Parathyroid adenoma (tissue), 2 donors: ENCODE results near the gene YJEFN3.

ENCODE experiments used
- H2AFZ ChIP-seq: fragments of 300-600 bp; sonication (generic); one replicate; pipeline ENCODE4 v1.7.0; 2017; ENCODE audit warnings: antibody characterized with exemption, mild to moderate bottlenecking
- H3K27ac ChIP-seq: fragments of 300-600 bp; sonication (generic); one replicate; pipeline ENCODE4 v1.7.0; 2017
- H3K27me3 ChIP-seq: fragments of 300-600 bp; sonication (generic); one replicate; pipeline ENCODE4 v1.7.0; 2017; ENCODE audit warnings: low read length; ENCODE audit not compliant: control insufficient read depth, insufficient read depth
- H3K36me3 ChIP-seq: fragments of 300-600 bp; sonication (generic); one replicate; pipeline ENCODE4 v1.7.0; 2017; ENCODE audit warnings: low read length; ENCODE audit not compliant: control insufficient read depth, insufficient read depth
- H3K4me1 ChIP-seq: fragments of 300-600 bp; sonication (generic); one replicate; pipeline ENCODE4 v1.7.0; 2017; ENCODE audit warnings: control low read depth
- H3K4me2 ChIP-seq: fragments of 300-600 bp; sonication (generic); one replicate; pipeline ENCODE4 v1.7.0; 2017; ENCODE audit warnings: low read length
- H3K4me3 ChIP-seq: fragments of 300-600 bp; sonication (generic); one replicate; pipeline ENCODE4 v1.7.0; 2017; ENCODE audit warnings: low read depth, low read length
- H3K79me2 ChIP-seq: fragments of 300-600 bp; sonication (generic); one replicate; pipeline ENCODE4 v1.7.0; 2017; ENCODE audit warnings: control low read depth
- H3K9ac ChIP-seq: fragments of 300-600 bp; sonication (generic); one replicate; pipeline ENCODE4 v1.7.0; 2017; ENCODE audit warnings: mild to moderate bottlenecking
- H3K9me3 ChIP-seq: fragments of 300-600 bp; sonication (generic); one replicate; pipeline ENCODE4 v1.7.0; 2017; ENCODE audit warnings: low read length; ENCODE audit not compliant: control insufficient read depth
- TF ChIP-seq, protein P1 (sequence below): fragments of 300-600 bp; sonication (generic); IDR thresholded peaks from one replicate; pipeline ENCODE4 v1.7.0; 2017; ENCODE audit warnings: antibody characterized with exemption, mild to moderate bottlenecking
- donor health status: primary hyperparathyroidism.

Gene YJEFN3

DNA sequence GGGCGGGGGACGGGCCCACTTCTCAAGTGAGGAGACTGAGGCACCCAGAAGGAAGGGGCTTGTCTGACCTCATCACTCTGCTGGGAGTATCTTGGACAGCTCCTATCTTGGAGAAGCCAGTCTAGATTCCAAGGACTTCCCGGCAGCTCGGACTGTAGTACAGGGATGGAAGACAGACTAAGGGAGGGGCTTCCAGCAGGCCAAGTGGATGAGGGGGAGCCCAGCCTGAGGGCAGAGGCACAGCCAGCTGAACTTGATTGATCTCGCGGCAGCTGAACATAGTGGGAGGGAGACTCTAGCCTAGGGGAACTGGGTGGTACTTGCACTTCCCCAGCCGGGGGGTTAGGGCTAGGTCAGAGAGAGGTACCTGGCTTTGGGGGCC lies 10.1 kb downstream of the YJEFN3 start:
- Histone ChIP-seq H3K4me1 (peaks cover 3% of the 10 kb centered on the region), H2AFZ (no peak overlapping the region), H3K36me3 (no peaks in the 10 kb centered on the region), H3K4me3 (no peak overlapping the region), H3K9me3 (no peaks in the 10 kb centered on the region), H3K4me2 (no peak overlapping the region), H3K79me2 (no peaks in the 10 kb centered on the region), H3K9ac (no peak overlapping the region), H3K27ac (no peak overlapping the region), H3K27me3 (peaks cover 3% of the 10 kb centered on the region)
- TF ChIP-seq, protein P1, sequence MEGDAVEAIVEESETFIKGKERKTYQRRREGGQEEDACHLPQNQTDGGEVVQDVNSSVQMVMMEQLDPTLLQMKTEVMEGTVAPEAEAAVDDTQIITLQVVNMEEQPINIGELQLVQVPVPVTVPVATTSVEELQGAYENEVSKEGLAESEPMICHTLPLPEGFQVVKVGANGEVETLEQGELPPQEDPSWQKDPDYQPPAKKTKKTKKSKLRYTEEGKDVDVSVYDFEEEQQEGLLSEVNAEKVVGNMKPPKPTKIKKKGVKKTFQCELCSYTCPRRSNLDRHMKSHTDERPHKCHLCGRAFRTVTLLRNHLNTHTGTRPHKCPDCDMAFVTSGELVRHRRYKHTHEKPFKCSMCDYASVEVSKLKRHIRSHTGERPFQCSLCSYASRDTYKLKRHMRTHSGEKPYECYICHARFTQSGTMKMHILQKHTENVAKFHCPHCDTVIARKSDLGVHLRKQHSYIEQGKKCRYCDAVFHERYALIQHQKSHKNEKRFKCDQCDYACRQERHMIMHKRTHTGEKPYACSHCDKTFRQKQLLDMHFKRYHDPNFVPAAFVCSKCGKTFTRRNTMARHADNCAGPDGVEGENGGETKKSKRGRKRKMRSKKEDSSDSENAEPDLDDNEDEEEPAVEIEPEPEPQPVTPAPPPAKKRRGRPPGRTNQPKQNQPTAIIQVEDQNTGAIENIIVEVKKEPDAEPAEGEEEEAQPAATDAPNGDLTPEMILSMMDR, result no peak

DNA sequence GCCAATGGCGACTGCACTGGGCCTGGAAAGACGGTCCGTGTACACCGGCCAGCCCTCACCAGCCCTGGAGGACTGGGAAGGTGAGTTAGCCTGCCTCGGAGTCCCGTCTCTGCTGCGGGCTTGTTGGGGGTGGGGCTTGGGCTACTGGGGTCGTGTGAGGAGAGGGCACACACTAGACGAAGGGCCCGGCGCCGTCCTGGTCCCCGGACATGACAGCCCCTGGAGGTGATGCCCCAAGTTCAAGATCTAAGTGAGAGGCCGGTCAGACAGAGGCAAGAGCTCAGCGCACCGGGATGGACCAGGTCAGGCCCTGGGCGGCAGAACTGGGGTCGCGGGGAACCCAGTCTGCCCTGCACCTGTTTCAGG lies 11.0 kb downstream of the YJEFN3 start:
- no peaks in the 10 kb centered on the region for H3K79me2 ChIP-seq
- H3K27ac ChIP-seq, result no peak overlapping the region
- H3K9ac ChIP-seq, result no peak overlapping the region
- H3K4me3 ChIP-seq, result no peak overlapping the region
- TF ChIP-seq, protein P1, result no peak
- no peak overlapping the region for H3K4me2 ChIP-seq
- H3K27me3 ChIP-seq, result peaks cover 3% of the 10 kb centered on the region
- H3K9me3 ChIP-seq, result no peaks in the 10 kb centered on the region
- peaks cover 3% of the 10 kb centered on the region for H3K4me1 ChIP-seq
- no peaks in the 10 kb centered on the region for H3K36me3 ChIP-seq
- no peak overlapping the region for H2AFZ ChIP-seq

DNA sequence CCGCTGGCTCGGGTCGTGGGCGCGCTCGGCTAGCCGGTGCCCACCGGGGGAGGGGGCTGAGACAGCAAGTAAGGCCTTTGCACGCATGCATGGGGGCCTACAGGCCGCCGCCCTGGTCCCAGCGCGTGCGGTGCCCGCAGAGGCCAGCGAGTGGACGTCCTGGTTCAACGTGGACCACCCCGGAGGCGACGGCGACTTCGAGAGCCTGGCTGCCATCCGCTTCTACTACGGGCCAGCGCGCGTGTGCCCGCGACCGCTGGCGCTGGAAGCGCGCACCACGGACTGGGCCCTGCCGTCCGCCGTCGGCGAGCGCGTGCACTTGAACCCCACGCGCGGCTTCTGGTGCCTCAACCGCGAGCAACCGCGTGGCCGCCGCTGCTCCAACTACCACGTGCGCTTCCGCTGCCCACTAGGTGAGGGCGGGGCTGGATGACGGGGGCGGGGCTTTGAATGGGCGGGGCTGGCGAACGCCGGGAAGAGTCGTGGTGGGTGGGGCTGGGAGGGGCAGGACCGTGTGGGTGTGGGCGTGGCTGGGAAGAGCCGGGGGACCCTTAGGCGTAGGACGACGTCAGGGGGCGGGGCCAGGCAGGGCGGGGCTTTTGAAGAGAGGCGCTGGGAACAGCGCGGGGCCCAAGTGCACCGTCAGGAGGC lies 11.5 kb downstream of the YJEFN3 start:
- TF ChIP-seq, protein P1, result no peak
- peaks cover 3% of the 10 kb centered on the region for H3K4me1 ChIP-seq
- H3K36me3 ChIP-seq, result no peaks in the 10 kb centered on the region
- H3K4me2 ChIP-seq, result no peak overlapping the region
- H3K4me3 ChIP-seq, result no peak overlapping the region
- no peak overlapping the region for H3K27ac ChIP-seq
- no peaks in the 10 kb centered on the region for H3K9me3 ChIP-seq
- no peak overlapping the region for H3K9ac ChIP-seq
- H3K79me2 ChIP-seq, result no peaks in the 10 kb centered on the region
- peaks cover 3% of the 10 kb centered on the region for H3K27me3 ChIP-seq
- H2AFZ ChIP-seq, result no peak overlapping the region

DNA sequence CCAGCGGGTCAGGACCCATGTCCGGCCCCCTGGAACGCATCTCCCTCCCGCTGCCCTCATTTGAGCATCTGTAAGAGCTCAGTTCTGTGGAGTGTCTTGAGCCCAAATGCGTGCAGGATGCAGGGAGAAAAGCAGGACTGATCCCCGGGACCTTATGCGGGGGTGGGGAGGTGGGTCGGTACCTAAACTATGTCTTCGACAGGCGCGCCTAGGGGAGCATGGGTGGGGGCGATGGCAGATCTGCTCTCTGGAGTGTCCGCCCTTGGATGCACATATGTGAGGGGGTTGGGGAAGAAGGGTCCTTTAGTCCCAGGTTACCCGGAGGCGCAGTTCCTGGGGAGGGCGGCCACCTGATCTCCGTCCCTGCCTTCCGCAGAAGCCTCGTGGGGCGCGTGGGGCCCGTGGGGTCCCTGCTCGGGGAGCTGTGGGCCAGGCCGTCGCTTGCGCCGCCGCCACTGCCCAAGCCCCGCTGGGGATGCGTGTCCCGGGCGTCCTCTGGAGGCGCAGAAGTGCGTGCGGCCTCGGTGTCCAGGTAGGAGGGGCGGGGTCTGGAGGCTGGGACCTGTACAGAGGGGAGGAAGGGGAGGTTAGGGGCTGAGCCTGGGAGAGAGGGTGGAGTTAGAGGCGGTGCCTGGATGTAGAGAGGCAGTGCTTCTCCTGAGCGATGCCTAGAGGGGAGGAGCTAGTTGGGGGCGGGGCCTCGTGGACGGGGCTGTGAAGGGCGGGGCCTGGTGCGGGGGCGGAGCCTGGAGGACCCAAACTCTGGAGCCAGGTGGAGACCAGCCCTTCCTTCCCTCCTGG lies 12.2 kb downstream of the YJEFN3 start:
- H3K27me3 ChIP-seq, result peaks cover 3% of the 10 kb centered on the region
- H3K4me1 ChIP-seq, result peaks cover 3% of the 10 kb centered on the region
- H3K79me2 ChIP-seq, result no peaks in the 10 kb centered on the region
- no peak overlapping the region for H3K27ac ChIP-seq
- H3K4me3 ChIP-seq, result no peak overlapping the region
- no peak overlapping the region for H3K4me2 ChIP-seq
- H2AFZ ChIP-seq, result peak overlapping the region; percentile 30
- TF ChIP-seq, protein P1, result no peak
- H3K9me3 ChIP-seq, result no peaks in the 10 kb centered on the region
- no peaks in the 10 kb centered on the region for H3K36me3 ChIP-seq
- no peak overlapping the region for H3K9ac ChIP-seq
